ENCODE measurements around the gene KIF5B.

GRCh38 chr10:32031920-32032319 is 24.3 kb downstream of the KIF5B start:
- TF ChIP-seq CTCF (IDR thresholded peaks at IDR 0.05; ENCODE audit: extremely low read depth in 1 of 2, insufficient read depth in 1 of 2, low read depth in 1 of 2, low read length in 2 of 2) (no peak), MYC (IDR thresholded peaks at IDR 0.05; ENCODE audit: low read depth, low read length) (no peak), GATA2 (IDR thresholded peaks at IDR 0.05; ENCODE audit: insufficient read depth, insufficient read length, low read depth, low read length) (no peak), EZH2 (IDR thresholded peaks at IDR 0.05; ENCODE audit: borderline replicate concordance, low read depth, low read length, severe bottlenecking) (no peak), POLR2A (IDR thresholded peaks at IDR 0.05; ENCODE audit: low read depth, low read length) (no peak)
